Activated naive CD4-positive, alpha-beta T cell treated with anti-CD3 and anti-CD28 coated beads for 36 hours (primary cell): ENCODE measurements around the gene C17orf58. TPM values are rescaled to one million over a fixed set of nuclear protein-coding genes. Genes with fewer than 3 reads are reported as not detected.
A peak's percentile ranks its signal among the peaks of the same experiment; 100 is the strongest.
"Not testable (repeated sequence)": the region's sequence is repeated elsewhere in the genome, so short reads cannot be mapped to it uniquely, and the experiment has no call there.

Experiments
- CTCF ChIA-PET: fragments of 350-600 bp; sonication (Branson Sonifier 250); formaldehyde crosslinking; loops from one replicate; lab custom pipeline; 2021; ENCODE audit warnings: antibody characterized with exemption; lab: Charles Lee
- DNase-seq: peaks from one replicate; pipeline ENCODE4 v3.0.0-alpha.2; 2020
- H3K27ac Mint-ChIP-seq: one replicate; pipeline ENCODE4 v1.8.0; 2021; ENCODE audit warnings: mild to moderate bottlenecking, mixed read lengths
- H3K27me3 Mint-ChIP-seq: one replicate; pipeline ENCODE4 v1.8.0; 2021; ENCODE audit warnings: low read depth, mixed read lengths
- H3K36me3 Mint-ChIP-seq: one replicate; pipeline ENCODE4 v1.8.0; 2021; ENCODE audit warnings: low read depth, mixed read lengths
- H3K4me1 Mint-ChIP-seq: one replicate; pipeline ENCODE4 v1.8.0; 2021; ENCODE audit warnings: low read depth, mixed read lengths
- H3K4me3 Mint-ChIP-seq: one replicate; pipeline ENCODE4 v1.8.0; 2021; ENCODE audit warnings: mild to moderate bottlenecking, moderate library complexity, mixed read lengths
- H3K9me3 Mint-ChIP-seq: one replicate; pipeline ENCODE4 v1.8.0; 2021; ENCODE audit warnings: mixed read lengths
- intact Hi-C: fragments of 100-400 bp; cut with micrococcal nuclease; formaldehyde crosslinking; loops from one replicate; pipeline ENCODE4 v1.15.1; 2023
- total RNA-seq, 2 experiments: library from RNA; stranded (reverse); gene quantifications; one replicate each; pipeline ENCODE4 v1.2.3, GENCODE V29; 2021

Gene C17orf58
- 1 to 10 TPM; 9.4 to 9.7 TPM for total RNA-seq

DNA sequence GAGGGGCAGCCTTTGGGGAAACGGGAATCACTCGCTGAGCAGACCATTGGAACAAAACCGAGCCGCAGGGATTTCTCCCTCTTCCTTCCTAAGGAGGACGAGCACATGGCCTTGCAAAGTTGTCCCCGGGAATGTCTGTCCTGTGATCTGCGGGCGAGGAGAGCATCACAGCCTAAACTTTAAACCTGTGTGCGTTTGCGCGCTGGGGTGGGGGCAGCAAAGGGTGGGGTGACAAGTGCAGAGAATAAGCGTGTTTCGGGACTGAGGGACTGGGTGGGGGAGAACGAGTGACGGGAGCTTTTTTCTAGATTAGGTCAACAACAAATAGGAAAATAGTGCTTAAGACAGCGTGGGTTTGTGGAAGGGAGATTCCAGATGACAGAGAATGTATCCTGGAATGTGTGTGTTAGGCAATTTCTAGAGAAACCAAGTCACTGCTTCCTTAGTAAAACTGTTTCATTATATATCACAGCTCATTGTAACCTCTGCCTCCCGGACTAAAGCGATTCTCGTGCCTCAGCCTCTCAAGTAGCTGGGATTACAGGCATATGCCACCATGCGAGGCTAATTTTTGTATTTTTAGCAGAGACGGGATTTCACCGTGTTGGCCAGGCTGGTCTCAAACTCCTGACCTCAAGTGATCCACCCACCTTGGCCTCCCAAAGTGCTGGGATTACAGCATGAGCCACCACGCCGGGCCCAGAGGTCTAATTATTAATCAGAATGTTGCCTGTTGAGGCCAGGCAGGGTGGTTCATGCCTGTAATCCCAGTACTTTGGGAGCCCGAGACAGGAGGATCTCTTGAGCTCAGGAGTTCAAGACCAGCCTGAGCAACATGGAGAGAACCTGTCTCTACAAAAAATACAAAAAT is at the start of gene C17orf58:
C17orf58 (minus strand) TSS at position 169 of the 871 bp plus-strand sequence. CDS start 271 bp downstream, outside the sequence.
- peaks cover 30% of the 10 kb centered on the region for H3K4me1 Mint-ChIP-seq
- intact Hi-C loops: loop anchor here (10.0 kb wide), 2 partner anchors 172 to 622 kb away; partner anchors contain the start of genes BPTF and PITPNC1
- CTCF ChIA-PET: interaction anchor here (0.7 to 1.3 kb wide), 4 partner anchors 12 to 331 kb away, joined by 3 to 4 read pairs (median 4); no protein-coding TSS in a partner anchor
- H3K9me3 Mint-ChIP-seq, H3K36me3 Mint-ChIP-seq, H3K27ac Mint-ChIP-seq: not testable (repeated sequence)
- peak within 1 kb of the TSS; percentile 78 for H3K4me3 Mint-ChIP-seq
- peak; percentile 40 for DNase-seq
- peaks cover 17% of the 10 kb centered on the region for H3K27me3 Mint-ChIP-seq

DNA sequence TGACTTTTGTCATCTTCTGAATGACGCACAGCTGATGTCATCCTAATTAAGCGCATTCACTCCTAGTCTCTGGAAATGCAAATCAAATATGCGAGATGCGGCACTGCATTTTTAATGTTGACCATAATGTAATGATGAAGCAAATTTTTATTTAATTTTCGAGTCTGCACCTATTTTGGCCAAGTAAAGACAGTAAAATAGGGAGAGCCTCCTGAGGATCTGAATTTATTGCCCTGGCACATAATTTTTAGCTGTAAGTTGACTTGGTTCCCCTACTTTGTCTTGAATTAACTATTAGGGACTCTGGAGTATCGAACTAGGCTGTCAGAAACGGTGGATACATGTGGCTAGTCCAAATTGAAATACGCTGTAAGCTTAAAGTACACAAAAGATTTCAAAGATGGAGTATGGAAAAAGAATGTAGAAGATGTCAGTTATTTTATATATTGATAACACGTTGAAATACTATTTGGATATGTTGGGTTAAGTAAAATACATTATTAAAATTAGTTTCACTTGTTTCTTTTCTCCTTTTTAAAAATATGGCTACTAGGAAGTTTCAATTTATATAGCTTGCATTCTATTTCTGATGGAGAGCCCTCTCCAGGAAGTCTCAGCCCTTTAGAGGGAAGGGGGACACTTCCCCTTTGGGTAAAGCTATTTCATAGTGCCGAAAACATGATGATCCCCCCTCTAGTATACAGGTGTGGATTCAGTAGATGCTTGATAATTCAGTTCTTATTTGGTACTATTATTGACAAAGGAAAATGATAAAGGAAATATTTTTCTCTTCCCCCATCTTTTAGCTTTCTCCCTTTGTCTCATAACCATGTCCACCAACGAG is 40.3 kb upstream of the C17orf58 start:
- no peaks in the 10 kb centered on the region for H3K9me3 Mint-ChIP-seq
- intact Hi-C loops: loop anchor here (1.0 to 5.0 kb wide), 3 partner anchors 73 to 476 kb away; partner anchors contain the start of genes NOL11 and PRKAR1A
- H3K36me3 Mint-ChIP-seq: peaks cover 33% of the 10 kb centered on the region
- peaks cover 19% of the 10 kb centered on the region for H3K4me1 Mint-ChIP-seq
- DNase-seq: no peak
- H3K27me3 Mint-ChIP-seq: no peaks in the 10 kb centered on the region
- peak overlapping the region; percentile 94 for H3K4me3 Mint-ChIP-seq
- CTCF ChIA-PET: interaction anchor here (1.1 to 2.0 kb wide), 2 partner anchors 17 to 21 kb away, joined by 4 to 6 read pairs; no protein-coding TSS in a partner anchor
- peak overlapping the region; percentile 96 for H3K27ac Mint-ChIP-seq

DNA sequence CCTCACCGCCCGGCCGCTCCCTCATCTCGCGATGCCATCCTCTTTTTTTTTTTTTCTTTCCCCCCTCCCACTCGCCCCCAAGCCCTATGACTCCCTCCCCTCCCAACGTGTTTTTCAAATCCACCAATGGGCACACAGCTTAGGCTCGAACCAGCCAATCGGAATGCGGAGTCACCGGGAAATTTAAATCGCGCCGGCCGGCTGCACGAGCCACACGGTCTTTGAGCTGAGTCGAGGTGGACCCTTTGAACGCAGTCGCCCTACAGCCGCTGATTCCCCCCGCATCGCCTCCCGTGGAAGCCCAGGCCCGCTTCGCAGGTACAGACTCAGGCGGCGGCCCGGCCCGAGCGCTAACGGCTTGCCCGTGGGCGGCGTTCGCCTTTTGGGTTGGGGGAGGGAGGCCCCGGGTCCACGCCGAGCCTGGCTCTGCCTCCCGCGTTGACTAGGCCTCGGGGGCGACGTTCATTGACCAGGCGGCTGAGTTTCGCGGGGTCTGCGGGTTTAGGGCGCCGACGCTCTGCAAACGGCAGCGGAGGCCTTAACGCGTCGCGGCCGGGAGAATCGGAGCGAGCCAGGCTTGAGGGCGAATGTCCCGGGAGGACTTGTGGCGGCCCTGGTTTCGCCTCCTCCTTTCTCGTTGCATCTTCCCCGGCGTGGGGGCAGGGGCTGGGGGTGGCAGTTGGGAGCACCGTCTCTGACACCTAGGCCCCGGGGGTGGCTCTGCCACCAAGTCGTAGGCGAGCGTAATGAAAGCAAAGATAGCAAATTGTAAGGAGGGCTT is 39.4 kb upstream of the C17orf58 start, which contains the start of gene KPNA2:
KPNA2 (plus strand) TSS at position 213 of the 781 bp plus-strand sequence. CDS start 1,398 bp downstream, outside the sequence.
- H3K36me3 Mint-ChIP-seq: peaks cover 30% of the 10 kb centered on the region
- CTCF ChIA-PET: interaction anchor here (0.6 to 2.0 kb wide), 3 partner anchors 16 to 22 kb away, joined by 4 to 8 read pairs (median 6); no protein-coding TSS in a partner anchor
- peak; percentile 94 for DNase-seq
- H3K4me1 Mint-ChIP-seq: peaks cover 19% of the 10 kb centered on the region
- no peaks in the 10 kb centered on the region for H3K27me3 Mint-ChIP-seq
- intact Hi-C loops: loop anchor here (1.0 to 5.0 kb wide), 10 partner anchors 15 to 477 kb away; partner anchors contain the start of genes AMZ2, BPTF, NOL11 and PRKAR1A
- H3K9me3 Mint-ChIP-seq: no peaks in the 10 kb centered on the region
- peak within 1 kb of the TSS; percentile 94 for H3K4me3 Mint-ChIP-seq
- H3K27ac Mint-ChIP-seq: peak within 1 kb of the TSS; percentile 96

DNA sequence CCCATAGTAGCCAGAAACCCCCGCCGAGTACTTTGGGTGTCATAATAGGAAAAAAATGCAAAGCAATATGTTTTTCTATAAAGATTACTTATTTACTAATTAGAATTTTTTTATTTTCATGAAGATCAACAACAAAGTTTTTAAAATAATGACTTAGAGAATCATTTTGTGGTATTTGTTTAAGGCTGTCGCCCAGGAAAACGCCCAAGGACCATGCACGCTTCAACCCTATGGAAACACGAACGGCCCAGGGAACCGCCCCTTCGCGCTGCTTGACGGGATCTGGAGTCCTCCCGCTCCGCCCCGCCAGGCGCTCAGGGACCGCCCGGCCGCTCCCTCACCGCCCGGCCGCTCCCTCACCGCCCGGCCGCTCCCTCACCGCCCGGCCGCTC is 38.9 kb upstream of the C17orf58 start:
- Mint-ChIP-seq H3K4me1 (peaks cover 19% of the 10 kb centered on the region), H3K36me3 (peaks cover 28% of the 10 kb centered on the region), H3K9me3 (no peaks in the 10 kb centered on the region), H3K27ac (peak overlapping the region; percentile 96), H3K4me3 (peak overlapping the region; percentile 94), H3K27me3 (no peaks in the 10 kb centered on the region)
- intact Hi-C loops: loop anchor here (1.0 to 5.0 kb wide), 8 partner anchors 15 to 477 kb away; partner anchors contain the start of genes AMZ2, BPTF, PRKAR1A and WIPI1
- DNase-seq: peak; percentile 93
- CTCF ChIA-PET: interaction anchor here (0.6 to 2.0 kb wide), 2 partner anchors 15 to 23 kb away, joined by 4 to 8 read pairs; no protein-coding TSS in a partner anchor

DNA sequence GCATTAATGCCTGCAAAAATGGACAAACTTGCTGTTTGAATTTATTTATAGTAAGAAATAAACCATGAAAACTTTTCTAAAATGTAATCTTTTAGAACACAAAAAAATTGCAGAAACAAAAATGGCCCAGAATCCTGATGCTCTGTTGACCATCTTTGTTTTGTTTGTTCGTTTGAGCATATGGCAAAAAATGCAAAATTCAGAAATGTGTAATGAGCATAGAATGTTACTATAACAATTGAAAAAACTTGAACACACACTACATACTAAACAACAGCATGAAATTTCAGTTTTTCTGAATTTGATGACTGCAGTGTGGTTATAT is 38.1 kb upstream of the C17orf58 start:
- intact Hi-C loops: loop anchor here (2.0 kb wide), 3 partner anchors 66 to 214 kb away; partner anchors contain the start of genes AMZ2 and BPTF
- H3K27me3 Mint-ChIP-seq: no peaks in the 10 kb centered on the region
- no peak overlapping the region for H3K27ac Mint-ChIP-seq
- peaks cover 24% of the 10 kb centered on the region for H3K36me3 Mint-ChIP-seq
- DNase-seq: no peak
- H3K9me3 Mint-ChIP-seq: no peaks in the 10 kb centered on the region
- H3K4me3 Mint-ChIP-seq: no peak overlapping the region
- CTCF ChIA-PET: no interaction called here
- H3K4me1 Mint-ChIP-seq: peaks cover 19% of the 10 kb centered on the region

DNA sequence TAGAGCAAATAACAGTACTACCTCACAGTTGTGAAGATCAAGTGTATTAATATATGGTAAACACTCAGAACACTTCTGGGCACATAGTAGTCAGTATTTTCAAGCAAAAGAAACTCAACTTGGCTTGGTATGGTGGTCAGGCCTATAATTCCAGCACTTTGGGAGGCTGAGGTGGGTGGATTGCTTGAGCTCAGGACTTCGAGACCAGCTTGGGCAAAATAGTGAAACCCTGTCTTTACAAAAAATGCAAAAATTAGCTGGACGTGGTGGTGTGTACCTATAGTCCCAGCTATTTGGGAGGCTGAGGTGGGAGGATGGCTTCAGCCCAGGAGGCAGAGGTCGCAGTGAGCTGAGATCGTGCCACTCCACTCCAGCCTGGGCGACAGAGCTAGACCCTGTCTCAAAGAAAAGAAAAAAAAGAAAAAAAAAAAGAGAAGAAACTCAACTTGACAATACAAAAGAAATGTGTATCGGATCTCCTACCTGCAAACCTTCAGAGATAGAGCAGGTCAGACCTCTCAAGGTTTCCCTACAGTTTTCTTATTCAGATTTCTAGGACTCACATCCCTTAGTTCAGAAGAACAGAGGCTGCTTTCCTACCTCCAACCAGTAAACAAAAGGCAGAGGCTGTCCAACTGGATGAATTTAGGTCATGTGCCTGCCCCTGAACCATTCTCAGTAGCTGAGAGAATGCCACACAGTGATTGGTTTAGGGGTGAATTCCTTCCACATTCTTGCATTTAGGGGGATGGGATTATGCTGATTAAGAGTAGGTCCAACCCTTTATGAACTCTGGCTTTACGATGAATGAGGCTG is 37.6 kb upstream of the C17orf58 start:
- Mint-ChIP-seq H3K4me1 (peaks cover 16% of the 10 kb centered on the region), H3K36me3 (peaks cover 21% of the 10 kb centered on the region), H3K4me3 (no peak overlapping the region), H3K9me3 (no peaks in the 10 kb centered on the region), H3K27ac (no peak overlapping the region), H3K27me3 (no peaks in the 10 kb centered on the region)
- CTCF ChIA-PET: interaction anchor here (1.5 kb wide), 1 partner anchor 23 kb away, joined by 4 read pairs; no protein-coding TSS in a partner anchor
- DNase-seq: no peak
- intact Hi-C loops: loop anchor here (2.0 kb wide), 3 partner anchors 67 to 215 kb away; partner anchors contain the start of genes AMZ2 and BPTF

DNA sequence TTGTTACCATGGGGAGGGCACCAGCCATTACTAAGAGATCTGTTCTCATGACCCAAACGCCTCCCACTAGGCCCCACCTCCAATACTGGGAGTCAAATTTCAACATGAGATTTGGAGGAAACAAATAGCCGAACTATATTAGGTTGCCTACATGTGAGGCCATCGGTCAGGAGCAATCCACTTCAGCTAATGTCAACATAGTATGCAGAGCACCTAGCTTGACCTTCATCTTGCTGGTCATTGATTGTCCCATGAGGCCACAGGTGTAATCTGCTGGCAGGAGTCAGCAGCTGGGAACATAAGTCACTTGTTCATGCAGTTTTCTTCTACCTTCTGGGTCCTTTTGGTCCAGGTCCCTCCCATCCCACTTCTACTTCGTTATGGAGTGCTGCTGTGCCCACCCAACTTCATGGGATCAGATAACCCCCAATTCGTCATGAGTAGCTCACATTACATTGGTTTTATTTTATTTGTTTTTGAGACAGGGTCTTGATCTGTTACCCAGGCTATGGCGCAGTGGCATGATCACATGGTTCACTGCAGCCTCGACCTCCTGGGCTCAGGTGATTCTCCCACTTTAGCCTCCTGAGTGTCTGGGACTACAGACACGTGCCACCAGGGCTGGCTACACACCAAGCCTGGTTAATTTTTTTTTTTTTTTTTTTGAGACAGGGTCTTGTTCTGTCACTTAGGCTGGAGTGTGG is 33.4 kb upstream of the C17orf58 start:
- H3K27me3 Mint-ChIP-seq: no peaks in the 10 kb centered on the region
- intact Hi-C loops: no loop called here
- CTCF ChIA-PET: interaction anchor here (0.7 kb wide), 1 partner anchor 923 kb away, joined by 3 read pairs; no protein-coding TSS in a partner anchor
- H3K36me3 Mint-ChIP-seq: no peaks in the 10 kb centered on the region
- H3K4me3 Mint-ChIP-seq: no peak overlapping the region
- H3K4me1 Mint-ChIP-seq: no peaks in the 10 kb centered on the region
- H3K9me3 Mint-ChIP-seq: no peaks in the 10 kb centered on the region
- no peak overlapping the region for H3K27ac Mint-ChIP-seq
- no peak for DNase-seq

DNA sequence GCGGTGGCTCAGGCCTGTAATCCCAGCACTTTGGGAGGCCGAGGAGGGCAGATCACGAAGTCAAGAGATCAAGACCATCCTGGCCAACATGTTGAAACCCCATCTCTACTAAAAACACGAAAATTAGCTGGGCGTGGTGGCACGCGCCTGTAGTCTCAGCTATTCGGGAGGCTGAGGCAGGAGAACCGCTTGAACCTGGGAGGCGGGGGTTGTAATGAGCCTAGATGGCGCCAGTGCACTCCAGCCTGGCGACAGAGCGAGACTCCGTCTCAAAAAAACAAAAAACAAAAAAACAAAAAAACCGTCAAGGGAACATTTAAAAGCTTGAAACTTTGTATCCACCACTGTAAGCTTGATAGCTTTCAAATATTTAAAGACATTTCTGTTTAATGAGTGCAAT is 26.3 kb upstream of the C17orf58 start:
- not testable (repeated sequence) for H3K36me3 Mint-ChIP-seq, H3K4me3 Mint-ChIP-seq, H3K9me3 Mint-ChIP-seq, H3K27me3 Mint-ChIP-seq, DNase-seq, H3K27ac Mint-ChIP-seq
- H3K4me1 Mint-ChIP-seq: peaks cover 11% of the 10 kb centered on the region
- CTCF ChIA-PET: interaction anchor here (0.9 to 1.2 kb wide), 2 partner anchors 28 to 61 kb away, joined by 3 read pairs; no protein-coding TSS in a partner anchor
- intact Hi-C loops: loop anchor here (5.0 kb wide), 1 partner anchor 645 kb away; the partner anchor contains the start of gene PITPNC1

DNA sequence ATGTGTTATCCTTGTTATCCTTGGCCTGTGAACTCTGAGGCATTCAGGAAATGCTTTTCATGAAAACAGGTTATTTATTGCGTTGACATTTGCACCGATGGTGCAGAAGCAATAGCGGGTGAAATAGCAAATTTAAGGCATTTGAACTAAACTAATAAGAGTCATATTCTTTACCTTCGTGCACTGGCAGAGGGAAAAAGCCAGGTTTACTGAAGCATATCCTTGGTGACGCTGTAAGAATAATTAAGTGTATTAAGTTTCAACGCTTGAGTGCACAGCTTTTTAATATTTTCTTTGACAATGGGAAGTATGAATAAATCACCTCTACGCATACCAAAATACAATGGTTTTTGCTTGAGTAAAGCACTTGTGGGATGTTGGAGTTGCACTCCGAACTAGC is 25.7 kb upstream of the C17orf58 start:
- intact Hi-C loops: loop anchor here (5.0 kb wide), 1 partner anchor 645 kb away; the partner anchor contains the start of gene PITPNC1
- CTCF ChIA-PET: interaction anchor here (0.9 to 1.2 kb wide), 3 partner anchors 27 to 62 kb away, joined by 3 read pairs; no protein-coding TSS in a partner anchor
- Mint-ChIP-seq H3K9me3 (no peaks in the 10 kb centered on the region), H3K36me3 (peaks cover 3% of the 10 kb centered on the region), H3K27ac (no peak overlapping the region), H3K4me1 (peaks cover 11% of the 10 kb centered on the region), H3K4me3 (no peak overlapping the region), H3K27me3 (peaks cover 2% of the 10 kb centered on the region)
- DNase-seq: no peak

DNA sequence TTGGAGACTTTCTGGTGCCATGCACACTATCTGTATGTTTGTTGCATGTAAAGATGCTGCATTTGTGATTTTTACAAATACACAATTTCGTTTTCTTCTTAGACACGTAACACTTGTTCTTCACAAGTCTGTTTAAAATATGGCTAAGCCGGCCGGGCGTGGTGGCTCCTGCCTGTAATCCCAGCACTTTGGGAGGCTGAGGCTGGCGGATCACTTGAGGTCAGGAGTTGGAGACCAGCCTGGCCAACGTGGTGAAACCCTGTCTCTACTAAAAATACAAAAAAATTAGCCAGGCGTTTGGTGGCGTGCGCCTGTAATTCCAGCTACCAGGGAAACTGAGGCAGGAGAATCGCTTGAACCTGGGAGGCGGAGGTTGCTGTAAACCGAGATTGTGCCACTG is 24.5 kb upstream of the C17orf58 start:
- DNase-seq, H3K9me3 Mint-ChIP-seq, H3K27me3 Mint-ChIP-seq, H3K36me3 Mint-ChIP-seq: not testable (repeated sequence)
- peak overlapping the region; percentile 94 for H3K27ac Mint-ChIP-seq
- peak overlapping the region; percentile 77 for H3K4me3 Mint-ChIP-seq
- CTCF ChIA-PET: interaction anchor here (0.6 to 1.7 kb wide), 3 partner anchors 10 to 594 kb away, joined by 3 to 18 read pairs (median 3); no protein-coding TSS in a partner anchor
- peaks cover 11% of the 10 kb centered on the region for H3K4me1 Mint-ChIP-seq
- intact Hi-C loops: loop anchor here (1.0 to 5.0 kb wide), 4 partner anchors 15 to 643 kb away; partner anchors contain the start of genes BPTF, KPNA2 and PITPNC1
